H1 (cell line): ENCODE results near the gene MAPT. TPM values are rescaled to one million over a fixed set of nuclear protein-coding genes. Genes with fewer than 3 reads are reported as not detected.

Experiments
- CTCF ChIA-PET: fragments of 300-600 bp; sonication (Branson Sonifier 250); formaldehyde crosslinking; loops from one replicate; lab custom pipeline; 2021; ENCODE audit not compliant: partially characterized antibody; lab: Charles Lee
- POLR2A ChIA-PET: fragments of 300-600 bp; sonication (Branson Sonifier 250); formaldehyde crosslinking; loops from one replicate; lab custom pipeline; 2021; ENCODE audit warnings: inconsistent platforms; ENCODE audit not compliant: partially characterized antibody; lab: Charles Lee
- DNase-seq, 2 experiments: peaks; one replicate each; pipeline versions ENCODE4 v3.0.0 to v3.0.0-alpha.2; 2010 to 2022; ENCODE audit warnings: low spot score in 2 of 2, low read depth in 1 of 2, mixed read lengths in 1 of 2
- FAIRE-seq: peaks from 2 replicates; lab custom pipeline; 2011; peaks lifted over from hg19 to GRCh38; lab: Jason Lieb, UNC
- H2AFZ ChIP-seq: 2 replicates; pipeline ENCODE4 v1.8.1; 2012; ENCODE audit warnings: low read length, inconsistent platforms
- H2AK5ac ChIP-seq: 2 replicates; pipeline ENCODE4 v1.6.1; 2013; ENCODE audit warnings: low read depth, low read length
- H2BK120ac ChIP-seq: replicated peaks from 2 replicates; pipeline ENCODE3; 2013; ENCODE audit warnings: low read depth, low read length, inconsistent platforms
- H2BK12ac ChIP-seq: 2 replicates; pipeline ENCODE4 v1.6.1; 2013; ENCODE audit warnings: low read depth, low read length
- H2BK15ac ChIP-seq: 2 replicates; pipeline ENCODE4 v1.6.1; 2013; ENCODE audit warnings: low read length
- H2BK20ac ChIP-seq: 2 replicates; pipeline ENCODE4 v1.6.1; 2013; ENCODE audit warnings: low read length
- H2BK5ac ChIP-seq: 2 replicates; pipeline ENCODE4 v1.6.1; 2013; ENCODE audit warnings: low read depth, low read length
- H3K14ac ChIP-seq: 2 replicates; pipeline ENCODE4 v1.6.1; 2013; ENCODE audit warnings: inconsistent platforms; ENCODE audit not compliant: insufficient read length
- H3K18ac ChIP-seq: 2 replicates; pipeline ENCODE4 v1.6.1; 2013; ENCODE audit warnings: low read length; ENCODE audit errors: extremely low read depth
- H3K23ac ChIP-seq: 2 replicates; pipeline ENCODE4 v1.6.1; 2013; ENCODE audit warnings: inconsistent platforms; ENCODE audit not compliant: insufficient read length
- H3K23me2 ChIP-seq: 2 replicates; pipeline ENCODE4 v1.6.1; 2013; ENCODE audit warnings: low read depth, low read length
- H3K27ac ChIP-seq: 2 replicates; pipeline ENCODE4 v1.6.1; 2011; ENCODE audit warnings: low read depth, low read length, inconsistent platforms
- H3K27me3 ChIP-seq, 4 experiments: replicated peaks in 1 of 4; 1 replicate in 1 of 4; 2 replicates in 3 of 4; pipeline versions ENCODE4 v1.6.1 to v1.8.1; 2011 to 2013; ENCODE audit warnings: low read length in 3 of 4, mild to moderate bottlenecking in 3 of 4, inconsistent platforms in 2 of 4, mixed read lengths in 2 of 4, moderate library complexity in 1 of 4; ENCODE audit not compliant: control insufficient read depth in 3 of 4, insufficient read depth in 3 of 4; ENCODE audit errors: extremely low read depth in 1 of 4
- H3K36me3 ChIP-seq, 4 experiments: 2 replicates each; pipeline versions ENCODE4 v1.6.1 to v1.8.1; 2011 to 2013; ENCODE audit warnings: mild to moderate bottlenecking in 4 of 4, low read length in 3 of 4, moderate library complexity in 2 of 4, control low read depth in 1 of 4, inconsistent platforms in 1 of 4; ENCODE audit not compliant: insufficient read depth in 4 of 4, control insufficient read depth in 2 of 4
- H3K4ac ChIP-seq: replicated peaks from 2 replicates; pipeline ENCODE3; 2013; ENCODE audit warnings: low read length, low read depth, mixed read lengths, inconsistent platforms; ENCODE audit not compliant: insufficient read length
- H3K4me1 ChIP-seq, 4 experiments: replicated peaks in 1 of 4; 1 replicate in 1 of 4; 2 replicates in 3 of 4; pipeline versions ENCODE4 v1.6.1 to v1.8.1; 2011 to 2013; ENCODE audit warnings: low read length in 3 of 4, inconsistent platforms in 2 of 4, mixed read lengths in 1 of 4; ENCODE audit not compliant: insufficient read depth in 4 of 4, control insufficient read depth in 3 of 4
- H3K4me2 ChIP-seq, 2 experiments: 2 replicates each; pipeline versions ENCODE4 v1.6.1 to v1.8.1; 2011 to 2013; ENCODE audit warnings: low read depth in 2 of 2, low read length in 2 of 2, control low read depth in 1 of 2, inconsistent platforms in 1 of 2, mild to moderate bottlenecking in 1 of 2; ENCODE audit not compliant: insufficient read depth in 1 of 2
- H3K4me3 ChIP-seq, 4 experiments: fragments of 200-600, 300-600 bp in 1 of 4; sonication (generic), shearing (Covaris generic), sonication (Bioruptor Twin) in 1 of 4; 2 replicates each; pipeline versions ENCODE4 v1.5.1 to v1.8.1; 2011 to 2016; ENCODE audit warnings: low read length in 4 of 4, low read depth in 3 of 4, control low read depth in 2 of 4, inconsistent platforms in 2 of 4, mild to moderate bottlenecking in 2 of 4, mixed read lengths in 1 of 4, moderate library complexity in 1 of 4; ENCODE audit not compliant: insufficient read depth in 2 of 4; ENCODE audit errors: extremely low read depth in 1 of 4
- H3K56ac ChIP-seq: replicated peaks from 2 replicates; pipeline ENCODE3; 2013; ENCODE audit warnings: low read depth, mild to moderate bottlenecking, mixed read lengths, low read length, inconsistent platforms; ENCODE audit not compliant: insufficient read length
- H3K79me1 ChIP-seq: 2 replicates; pipeline ENCODE4 v1.6.1; 2013; ENCODE audit warnings: low read depth, low read length, control low read depth
- H3K79me2 ChIP-seq, 2 experiments: 2 replicates each; pipeline versions ENCODE4 v1.6.1 to v1.8.1; 2012 to 2013; ENCODE audit warnings: low read length in 2 of 2, mild to moderate bottlenecking in 2 of 2, inconsistent platforms in 1 of 2; ENCODE audit not compliant: insufficient read depth in 2 of 2, control insufficient read depth in 1 of 2
- H3K9ac ChIP-seq, 4 experiments: replicated peaks in 1 of 4; 1 replicate in 1 of 4; 2 replicates in 3 of 4; pipeline versions ENCODE4 v1.6.1 to v1.8.1; 2011 to 2013; ENCODE audit warnings: low read depth in 3 of 4, low read length in 3 of 4, control low read depth in 2 of 4, mild to moderate bottlenecking in 2 of 4, moderate library complexity in 2 of 4, inconsistent platforms in 1 of 4; ENCODE audit errors: extremely low read depth in 1 of 4
- H3K9me3 ChIP-seq, 2 experiments: 2 replicates each; pipeline versions ENCODE4 v1.6.1 to v1.8.1; 2012 to 2013; ENCODE audit warnings: mild to moderate bottlenecking in 2 of 2, moderate library complexity in 2 of 2, control low read depth in 1 of 2, inconsistent platforms in 1 of 2, low read depth in 1 of 2, low read length in 1 of 2, mixed read lengths in 1 of 2; ENCODE audit not compliant: insufficient read depth in 2 of 2
- H4K20me1 ChIP-seq, 2 experiments: replicated peaks in 1 of 2; 2 replicates each; pipeline versions ENCODE3 to v1.8.1; 2011 to 2013; ENCODE audit warnings: inconsistent platforms in 2 of 2, low read length in 2 of 2, mild to moderate bottlenecking in 1 of 2; ENCODE audit not compliant: insufficient read depth in 2 of 2, control insufficient read depth in 1 of 2
- H4K5ac ChIP-seq: 2 replicates; pipeline ENCODE4 v1.6.1; 2013; ENCODE audit warnings: low read length, low read depth, mixed read lengths, inconsistent platforms; ENCODE audit not compliant: insufficient read length
- H4K8ac ChIP-seq: 2 replicates; pipeline ENCODE4 v1.8.0; 2013; ENCODE audit warnings: mild to moderate bottlenecking, moderate library complexity, low read length, inconsistent platforms; ENCODE audit not compliant: insufficient read depth; ENCODE audit errors: extremely low read depth
- H4K91ac ChIP-seq: replicated peaks from 2 replicates; pipeline ENCODE3; 2013; ENCODE audit warnings: low read length, mixed read lengths, inconsistent platforms; ENCODE audit not compliant: insufficient read length
- EP300 ChIP-seq, 2 experiments: IDR thresholded peaks; 1 replicate in 1 of 2; 2 replicates in 1 of 2; pipeline ENCODE4 v1.6.1; 2011 to 2012; ENCODE audit warnings: low read depth in 2 of 2, low read length in 2 of 2, mild to moderate bottlenecking in 2 of 2, borderline replicate concordance in 1 of 2, inconsistent platforms in 1 of 2, moderate library complexity in 1 of 2
- GABPA ChIP-seq: IDR thresholded peaks from 2 replicates; pipeline ENCODE4 v1.6.1; 2011; ENCODE audit warnings: mild to moderate bottlenecking, low read length, moderate library complexity, borderline replicate concordance; ENCODE audit not compliant: insufficient read depth
- KDM1A ChIP-seq: fragments of 200-600, 300-600 bp; sonication (generic); IDR thresholded peaks from 2 replicates; pipeline ENCODE4 v1.7.1; 2016; ENCODE audit warnings: mild to moderate bottlenecking, low read length, borderline replicate concordance
- KDM4A ChIP-seq: IDR thresholded peaks from one replicate; pipeline ENCODE4 v1.7.1; 2012; ENCODE audit warnings: low read depth, mild to moderate bottlenecking, moderate library complexity, low read length, inconsistent platforms; ENCODE audit not compliant: severe bottlenecking
- SP1 ChIP-seq: IDR thresholded peaks from 2 replicates; pipeline ENCODE4 v1.6.1; 2011; ENCODE audit warnings: low read depth, low read length
- TAF1 ChIP-seq: IDR thresholded peaks from 2 replicates; pipeline ENCODE4 v1.6.1; 2011; ENCODE audit warnings: mild to moderate bottlenecking, low read depth, low read length
- WGBS, 2 experiments: shearing (Covaris generic) in 1 of 2; methylation state at CpG; one replicate each; pipeline versions ENCODE4 v1.1.6 to v1.1.7; 2013 to 2015; ENCODE audit warnings: low lambda C conversion rate in 2 of 2, mixed read lengths in 2 of 2, inconsistent platforms in 1 of 2, low coverage in 1 of 2, missing lambda C conversion rate in 1 of 2; ENCODE audit not compliant: insufficient replicate concordance in 2 of 2, insufficient coverage in 1 of 2, insufficient read length in 1 of 2; ENCODE audit errors: extremely low coverage in 1 of 2, missing lambda C conversion rate in 1 of 2; 5-methylcytosine and 5-hydroxymethylcytosine counted together
- polyA plus RNA-seq, 7 experiments: library from polyadenylated mRNA; depleted of rRNA in 3 of 7; stranded (reverse) in 5 of 7; unstranded in 2 of 7; fragments of >200 nt in 5 of 7; fragments of 200-250 nt in 2 of 7; gene quantifications; 1 replicate in 5 of 7; 2 replicates in 1 of 7; 4 replicates in 1 of 7; pipeline versions ENCODE4 v1.2.1 to v1.2.3, GENCODE V29; 2011 to 2013; ENCODE audit warnings: missing spikeins in 2 of 7, mixed read lengths in 2 of 7
- total RNA-seq: library from RNA; stranded (reverse); fragmentation: NEBNext Ultra II Directional; extraction: Animal tissue kit (Norgen Biotek cat#: 25700); gene quantifications from 2 replicates; pipeline ENCODE4 v1.2.1, GENCODE V29; 2021
- TF ChIP-seq, protein P1 (sequence below): IDR thresholded peaks from 2 replicates; pipeline ENCODE4 v1.6.1; 2011; ENCODE audit warnings: low read length, improper control_type of control experiment

MAPT gene
- total and polyA plus RNA-seq, 2 of the 8 experiments (the other 6 are each of a cell fraction or from before 2014, with no cell fraction given) = 0.54 to 1.7 TPM

DNA sequence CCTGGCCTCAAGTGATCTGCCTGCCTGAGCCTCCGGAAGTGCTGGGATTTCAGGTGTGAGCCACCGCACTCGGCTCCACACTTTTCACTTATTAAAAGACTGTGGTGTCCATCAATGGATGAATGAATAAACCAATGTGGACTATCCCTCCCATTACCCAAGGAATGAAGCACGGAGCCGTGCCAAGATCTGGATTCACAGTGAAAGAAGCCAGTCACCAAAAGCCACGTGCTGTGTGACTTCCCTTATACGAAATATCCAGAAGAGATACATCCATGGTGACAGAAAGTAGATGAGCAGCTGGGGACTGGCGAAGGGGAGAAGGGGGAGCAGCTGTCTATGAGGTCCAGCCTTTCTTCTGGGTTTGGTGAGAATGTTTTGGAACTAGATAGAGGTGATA, 56.5 kb downstream of the MAPT start:
- POLR2A ChIA-PET = no interaction called here
- FAIRE-seq (no peak), DNase-seq (no peak)
- no peak overlapping the region for H4K8ac ChIP-seq
- 85% methylated on average over 8 of the region's 8 CpGs; no CpG with 5 or more reads in 1 of the 2 experiments for WGBS, 2 experiments
- H3K79me2 ChIP-seq = no peaks in the 10 kb centered on the region
- H3K79me1 ChIP-seq = no peaks in the 10 kb centered on the region
- H2BK5ac ChIP-seq = no peak overlapping the region
- CTCF ChIA-PET = interaction anchor here (1.2 to 4.3 kb wide), 3 partner anchors 17 to 24 kb away, joined by 3 to 28 read pairs (median 22); no protein-coding TSS in a partner anchor
- no peak overlapping the region for H2AK5ac ChIP-seq
- no peak overlapping the region for H3K56ac ChIP-seq
- H3K27me3 ChIP-seq = peaks cover 0 to 12% (median 11%) of the 10 kb centered on the region in 4 experiments; a peak in 6 of 7 replicates
- no peak overlapping the region for H2BK15ac ChIP-seq
- H3K36me3 ChIP-seq = no peaks in the 10 kb centered on the region
- no peak overlapping the region for H3K4me2 ChIP-seq
- peaks cover 0 to 6% (median 2%) of the 10 kb centered on the region in 4 experiments; a peak in 4 of 7 replicates for H3K4me1 ChIP-seq
- no peak overlapping the region for H4K5ac ChIP-seq
- H2BK120ac ChIP-seq = no peak overlapping the region
- H3K9me3 ChIP-seq = no peaks in the 10 kb centered on the region
- no peak overlapping the region for H3K9ac ChIP-seq
- no peak overlapping the region for H4K91ac ChIP-seq
- H3K23ac ChIP-seq = no peak overlapping the region
- H3K23me2 ChIP-seq = no peaks in the 10 kb centered on the region
- no peak overlapping the region for H3K4me3 ChIP-seq
- peak overlapping the region; percentile 72; the same call in 1 of the 2 replicates for H2BK12ac ChIP-seq
- no peak overlapping the region for H3K18ac ChIP-seq
- H3K4ac ChIP-seq = no peak overlapping the region
- no peaks in the 10 kb centered on the region for H4K20me1 ChIP-seq
- H2AFZ ChIP-seq = no peak overlapping the region
- no peak overlapping the region for H3K27ac ChIP-seq
- H2BK20ac ChIP-seq = no peak overlapping the region
- H3K14ac ChIP-seq = no peak overlapping the region
- TF ChIP-seq SP1 = no peak
- TF ChIP-seq TAF1 = no peak
- no peak for TF ChIP-seq KDM1A
- TF ChIP-seq EP300 (IDR thresholded peaks at IDR 0.05; ENCODE audit: borderline replicate concordance in 1 of 2, low read depth in 2 of 2, low read length in 2 of 2) = no peak
- no peak for TF ChIP-seq GABPA
- TF ChIP-seq, protein P1, sequence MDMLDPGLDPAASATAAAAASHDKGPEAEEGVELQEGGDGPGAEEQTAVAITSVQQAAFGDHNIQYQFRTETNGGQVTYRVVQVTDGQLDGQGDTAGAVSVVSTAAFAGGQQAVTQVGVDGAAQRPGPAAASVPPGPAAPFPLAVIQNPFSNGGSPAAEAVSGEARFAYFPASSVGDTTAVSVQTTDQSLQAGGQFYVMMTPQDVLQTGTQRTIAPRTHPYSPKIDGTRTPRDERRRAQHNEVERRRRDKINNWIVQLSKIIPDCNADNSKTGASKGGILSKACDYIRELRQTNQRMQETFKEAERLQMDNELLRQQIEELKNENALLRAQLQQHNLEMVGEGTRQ = no peak
- no peak for TF ChIP-seq KDM4A
